IPS-NIHi7 (cell line): ENCODE data around the gene NTSR2.
A peak's percentile ranks its signal among the peaks of the same experiment; 100 is the strongest.

Experiments
- DNase-seq: peaks from one replicate; pipeline ENCODE4 v3.0.0; 2012; ENCODE audit warnings: mixed read lengths; ENCODE audit errors: extremely low spot score

The NTSR2 gene

GRCh38 chr2:11699686-11700670 lies 30.0 kb upstream of the NTSR2 start:
- DNase-seq: no peak

GRCh38 chr2:11698009-11698922 lies 28.3 kb upstream of the NTSR2 start:
- no peak for DNase-seq

DNA sequence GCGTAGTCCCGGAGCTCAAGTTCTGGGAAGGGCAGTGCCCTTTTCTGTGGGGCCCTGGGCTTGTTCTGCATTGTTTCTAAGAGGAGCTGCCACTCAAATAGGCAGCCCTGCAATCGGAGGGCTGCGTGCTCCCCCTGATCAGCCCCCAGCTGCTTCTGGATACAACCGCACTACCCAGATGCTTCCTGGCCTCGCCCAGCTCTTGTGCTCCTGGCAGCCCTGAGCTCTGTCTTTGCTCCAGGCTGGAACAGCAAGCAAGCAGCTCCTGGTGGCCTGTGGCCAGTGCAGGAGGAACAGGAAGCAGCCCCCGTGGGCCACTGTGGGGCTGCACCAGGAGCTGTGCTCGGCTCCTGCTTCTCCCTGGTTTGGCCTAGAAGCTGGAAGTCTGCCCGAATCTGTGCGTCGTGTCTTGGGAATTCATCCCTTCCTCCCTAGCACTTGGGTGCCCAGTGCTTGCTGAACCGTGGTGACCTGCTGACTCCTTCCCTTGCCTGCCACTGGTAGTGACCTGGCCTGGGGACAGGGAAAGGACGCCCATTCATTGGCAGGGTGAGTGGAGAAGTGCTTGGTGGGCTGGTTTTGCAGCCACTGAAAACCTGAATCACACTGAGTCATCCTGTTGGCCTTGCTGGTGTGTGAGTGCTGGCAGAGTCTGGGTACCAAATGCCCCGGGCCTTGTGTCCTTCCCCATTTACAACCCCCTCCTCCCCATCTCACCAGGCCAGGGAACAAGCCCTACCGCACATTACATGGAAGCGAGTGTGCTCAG lies 27.3 kb upstream of the NTSR2 start:
- DNase-seq: no peak

DNA sequence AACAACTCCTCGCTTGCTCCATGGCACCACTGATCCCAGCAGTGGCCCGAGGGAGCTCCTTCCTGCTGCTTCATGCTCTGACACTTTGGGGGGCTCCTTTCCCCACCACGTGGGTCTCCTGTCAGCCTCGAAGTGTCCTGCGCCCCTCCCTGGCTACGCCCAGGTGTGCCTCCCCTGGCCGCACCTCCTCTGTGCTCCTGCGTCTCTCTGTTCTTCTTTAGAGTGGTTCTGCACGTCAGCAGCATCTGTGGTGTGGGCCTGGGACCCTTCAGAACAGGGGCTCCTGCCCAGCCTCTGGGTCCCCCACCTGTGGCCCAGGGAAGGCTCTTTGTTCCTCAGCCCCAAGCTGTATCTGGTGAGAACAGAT lies 26.7 kb upstream of the NTSR2 start:
- no peak for DNase-seq

DNA sequence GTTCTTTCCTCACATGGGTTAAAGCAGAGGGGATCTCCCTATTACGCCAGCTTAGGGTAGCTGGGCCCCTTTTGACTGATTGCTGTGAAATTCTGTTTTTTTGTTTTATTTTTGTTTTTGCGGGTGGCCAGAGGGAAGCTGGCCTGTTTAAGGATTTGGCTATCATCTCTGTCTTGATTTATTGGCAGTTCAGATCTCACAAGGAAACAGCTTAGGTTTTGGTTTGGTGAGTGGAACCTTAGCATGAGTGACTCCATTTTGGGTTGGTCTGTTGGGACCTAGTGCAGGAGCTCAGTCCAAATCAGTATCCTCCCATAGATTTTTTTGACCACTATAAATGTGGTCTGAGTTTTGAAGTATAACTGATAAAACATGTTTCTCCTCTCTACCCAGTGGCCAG lies 25.6 kb upstream of the NTSR2 start:
- no peak for DNase-seq

GRCh38 chr2:11692966-11693521 lies 23.0 kb upstream of the NTSR2 start:
- peak; percentile 85 for DNase-seq

GRCh38 chr2:11691076-11691660 lies 21.2 kb upstream of the NTSR2 start:
- DNase-seq: no peak

DNA sequence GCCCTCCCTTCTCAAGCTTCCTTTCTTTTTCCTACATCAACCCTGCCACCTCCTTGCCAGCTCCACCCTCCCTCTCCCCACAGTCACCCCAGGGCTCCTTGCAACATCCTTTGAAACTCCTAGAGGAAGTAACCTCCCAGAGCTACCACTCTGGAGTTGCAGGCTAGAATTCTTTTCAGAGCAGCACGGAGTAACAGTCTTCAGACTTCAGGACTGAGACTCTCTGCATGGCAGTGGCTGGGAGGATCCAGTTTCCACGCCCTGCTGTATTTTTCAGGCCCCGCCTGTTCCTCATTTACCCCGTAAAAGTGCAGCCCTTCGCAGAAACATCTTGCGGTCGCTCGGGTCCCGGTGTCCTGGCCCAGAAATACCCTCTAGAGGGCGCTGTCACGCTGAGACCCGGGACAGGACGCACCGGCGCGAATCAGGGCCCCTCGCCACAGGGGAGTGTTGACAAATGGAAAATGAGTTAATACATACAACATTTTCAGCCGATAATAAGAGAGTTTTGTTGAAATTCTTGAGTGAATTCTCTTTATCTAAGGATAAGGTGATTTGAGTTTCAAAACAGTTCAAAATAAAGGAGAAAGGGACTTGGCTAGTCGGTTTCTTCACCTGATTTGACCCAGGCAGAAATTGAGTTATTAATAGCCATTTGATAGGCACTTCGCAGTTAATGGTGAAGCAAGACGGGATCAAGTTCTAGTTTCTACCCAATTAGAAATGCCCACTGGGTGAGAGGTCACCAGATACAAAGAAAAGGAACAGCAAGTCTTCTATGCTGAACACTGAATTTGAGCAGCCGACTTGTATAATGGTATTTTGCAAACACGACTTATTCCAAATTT lies 18.5 kb upstream of the NTSR2 start:
- DNase-seq: peak; percentile 94

DNA sequence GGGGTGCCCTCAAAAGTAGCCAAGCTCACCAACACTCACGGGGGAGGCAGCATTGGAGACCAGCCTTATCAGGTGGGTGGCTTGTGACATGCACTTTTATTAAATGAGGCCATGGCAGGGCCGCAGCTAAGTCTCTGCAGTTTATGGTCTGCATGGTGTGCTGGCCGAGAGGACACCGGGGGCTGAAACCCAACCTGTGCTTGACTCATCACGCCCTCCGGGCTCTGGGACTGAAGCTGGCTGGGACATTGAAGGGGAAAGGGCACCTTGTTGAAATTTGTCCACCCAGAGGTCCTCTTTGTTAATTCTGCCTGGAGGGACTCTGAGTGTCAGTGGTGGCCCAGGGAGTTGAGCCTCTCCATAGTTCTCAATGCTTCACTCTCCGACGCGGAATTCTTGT lies 17.7 kb upstream of the NTSR2 start:
- DNase-seq: no peak

GRCh38 chr2:11685906-11686470 lies 16.0 kb upstream of the NTSR2 start:
- no peak for DNase-seq

GRCh38 chr2:11684894-11685460 lies 15.0 kb upstream of the NTSR2 start:
- no peak for DNase-seq

DNA sequence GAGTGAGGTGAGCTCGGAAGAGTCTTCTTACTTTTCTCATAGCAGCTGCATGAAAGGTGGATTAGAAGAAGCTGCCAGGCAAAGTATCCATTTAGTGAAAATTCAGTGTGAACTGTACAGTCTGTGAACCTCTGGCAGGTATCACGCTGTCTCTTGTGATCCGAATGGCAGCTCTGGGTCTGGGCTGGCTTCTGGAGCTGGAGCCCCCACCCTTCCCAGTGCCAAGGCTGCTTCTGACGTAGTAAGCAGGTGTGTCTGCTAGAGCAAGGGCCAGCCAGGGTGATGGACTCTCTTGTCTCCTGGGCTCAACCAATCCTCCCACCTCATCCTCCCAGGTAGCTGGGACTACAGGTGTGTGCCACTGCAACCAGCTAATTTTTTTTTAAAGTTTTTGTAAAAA lies 14.0 kb upstream of the NTSR2 start:
- DNase-seq: no peak

DNA sequence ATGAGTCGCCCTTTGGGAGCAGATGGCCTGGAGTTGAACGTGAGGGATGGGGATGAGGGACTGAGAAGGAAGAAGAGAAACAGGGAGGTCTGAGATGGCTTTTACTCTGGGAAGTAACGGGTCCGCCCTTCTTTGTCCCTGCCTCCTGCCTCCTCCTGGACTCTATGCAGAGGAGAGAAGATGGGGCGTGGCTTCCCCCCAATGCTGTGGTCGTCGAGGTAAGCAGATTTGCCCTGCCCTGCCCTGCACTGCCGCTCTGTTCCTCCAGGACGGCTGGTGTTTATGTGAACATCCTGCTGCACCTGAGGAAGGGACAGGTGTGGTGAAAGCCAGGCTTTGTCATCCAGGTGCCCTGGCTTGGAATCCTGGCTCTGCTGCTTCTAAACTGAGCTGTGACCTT lies 13.5 kb upstream of the NTSR2 start:
- peak; percentile 35 for DNase-seq

GRCh38 chr2:11682590-11682915 lies 12.6 kb upstream of the NTSR2 start:
- no peak for DNase-seq

GRCh38 chr2:11681722-11682589 lies 12.0 kb upstream of the NTSR2 start:
- DNase-seq: peak; percentile 94

GRCh38 chr2:11680901-11681721 lies 11.1 kb upstream of the NTSR2 start:
- no peak for DNase-seq

DNA sequence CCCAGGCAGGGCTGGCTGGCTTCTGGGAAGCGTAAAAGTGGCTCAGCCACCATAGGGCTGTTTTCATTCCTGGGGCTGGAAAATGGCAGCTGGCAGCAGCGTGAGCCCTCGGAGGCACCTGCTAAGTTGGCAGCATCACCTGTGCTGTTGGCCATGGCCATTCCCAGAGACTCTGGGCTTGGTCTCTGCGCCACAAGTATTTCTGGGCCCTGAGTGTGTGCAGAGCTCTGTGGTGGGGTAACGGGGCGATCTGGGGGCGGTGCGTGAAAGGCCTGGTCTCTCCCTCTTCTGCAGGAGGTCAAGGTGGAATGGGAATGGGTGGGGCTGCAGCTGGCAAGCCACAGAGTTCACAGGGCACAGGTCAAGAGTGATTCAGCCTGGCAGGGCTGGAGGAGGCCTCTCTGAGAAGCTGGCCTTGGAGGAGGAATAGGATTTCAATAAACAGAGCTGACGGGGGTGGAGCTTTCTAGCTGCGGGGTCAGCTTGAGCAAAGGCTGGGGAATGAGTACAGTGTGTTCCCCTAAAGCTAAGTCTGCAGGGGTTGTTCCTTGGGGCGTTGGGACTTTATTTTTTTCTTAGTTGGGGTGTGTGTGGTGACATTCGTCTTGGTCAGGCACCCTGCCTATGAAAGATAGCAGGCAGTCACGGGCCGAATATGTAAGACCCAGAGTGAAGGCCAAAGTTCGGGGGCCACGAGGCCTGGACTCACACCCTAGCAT lies 10.3 kb upstream of the NTSR2 start:
- no peak for DNase-seq
